MM.1S (cell line): ENCODE data around the gene STK32C.

ENCODE experiments used
- DNase-seq: peaks from one replicate; pipeline ENCODE4 v3.0.0-alpha.2; 2015
- H2AFZ ChIP-seq: fragments of 300-600 bp; sonication (generic); 2 replicates; pipeline ENCODE4 v1.6.0; 2016; ENCODE audit warnings: antibody characterized with exemption, low read length
- H3F3A ChIP-seq: fragments of 300-600 bp; sonication (generic); 2 replicates; pipeline ENCODE4 v1.6.1; 2016; ENCODE audit warnings: mild to moderate bottlenecking, antibody characterized with exemption, low read length, moderate library complexity, mixed read lengths; ENCODE audit not compliant: insufficient read depth
- H3K27ac ChIP-seq: fragments of 300-600 bp; sonication (generic); 2 replicates; pipeline ENCODE4 v1.5.1; 2016; ENCODE audit warnings: mild to moderate bottlenecking, low read length
- H3K27me3 ChIP-seq: fragments of 300-600 bp; sonication (generic); replicated peaks from 2 replicates; pipeline ENCODE4 v1.6.0; 2016; ENCODE audit warnings: low read length; ENCODE audit not compliant: insufficient read depth
- H3K36me3 ChIP-seq: fragments of 300-600 bp; sonication (generic); replicated peaks from 2 replicates; pipeline ENCODE4 v1.6.1; 2016; ENCODE audit warnings: mild to moderate bottlenecking, low read length, mixed read lengths; ENCODE audit not compliant: insufficient read depth
- H3K4me1 ChIP-seq: fragments of 300-600 bp; sonication (generic); 2 replicates; pipeline ENCODE4 v1.6.1; 2016; ENCODE audit warnings: low read length, mixed read lengths
- H3K4me2 ChIP-seq: fragments of 300-600 bp; sonication (generic); 2 replicates; pipeline ENCODE4 v1.6.0; 2016; ENCODE audit warnings: low read depth, low read length
- H3K4me3 ChIP-seq: fragments of 300-600 bp; sonication (generic); 2 replicates; pipeline ENCODE4 v1.5.1; 2016; ENCODE audit warnings: low read length, mixed read lengths
- H3K79me2 ChIP-seq: fragments of 300-600 bp; sonication (generic); 2 replicates; pipeline ENCODE4 v1.6.1; 2016; ENCODE audit warnings: mixed run types, low read length, mixed read lengths
- H3K9ac ChIP-seq: fragments of 300-600 bp; sonication (generic); 2 replicates; pipeline ENCODE4 v1.6.1; 2016; ENCODE audit warnings: low read length, mixed read lengths
- H3K9me2 ChIP-seq: fragments of 300-600 bp; sonication (generic); replicated peaks from 2 replicates; pipeline ENCODE4 v1.6.1; 2016; ENCODE audit warnings: mild to moderate bottlenecking, low read length, mixed read lengths; ENCODE audit not compliant: insufficient read depth
- H3K9me3 ChIP-seq: fragments of 300-600 bp; sonication (generic); replicated peaks from 2 replicates; pipeline ENCODE4 v1.6.1; 2016; ENCODE audit warnings: mild to moderate bottlenecking, low read length, mixed read lengths; ENCODE audit not compliant: insufficient read depth
- H4K20me1 ChIP-seq: fragments of 300-600 bp; sonication (generic); 2 replicates; pipeline ENCODE4 v1.6.1; 2016; ENCODE audit warnings: mild to moderate bottlenecking, low read length, moderate library complexity, mixed read lengths; ENCODE audit not compliant: insufficient read depth
- CTCF ChIP-seq: fragments of 300-600 bp; sonication (generic); IDR thresholded peaks from 2 replicates; pipeline ENCODE4 v1.5.1; 2016; ENCODE audit warnings: antibody characterized with exemption, low read length, mixed read lengths
- EZH2 ChIP-seq: fragments of 300-600 bp; sonication (generic); optimal IDR thresholded peaks from 2 replicates; pipeline ENCODE3; 2017; ENCODE audit warnings: low read depth, mild to moderate bottlenecking, antibody characterized with exemption, low read length, mixed read lengths
- EZH2phosphoT487 ChIP-seq: fragments of 300-600 bp; sonication (generic); IDR thresholded peaks from 2 replicates; pipeline ENCODE4 v1.6.1; 2018; ENCODE audit warnings: antibody characterized with exemption, low read length

STK32C gene

GRCh38 chr10:132349766-132350165 is 42.0 kb upstream of the STK32C start:
- TF ChIP-seq EZH2phosphoT487 (no peak), EZH2 (no peak), CTCF (no peak)

GRCh38 chr10:132347931-132348267 is 40.1 kb upstream of the STK32C start:
- DNase-seq: no peak
- Histone ChIP-seq H3K79me2 (no peaks in the 10 kb centered on the region), H3K9me3 (no peaks in the 10 kb centered on the region), H2AFZ (no peak overlapping the region), H3K4me2 (no peak overlapping the region), H3K9me2 (no peaks in the 10 kb centered on the region), H3K4me1 (no peaks in the 10 kb centered on the region), H3K4me3 (no peak overlapping the region), H3K27me3 (no peaks in the 10 kb centered on the region), H3K36me3 (no peaks in the 10 kb centered on the region), H4K20me1 (no peaks in the 10 kb centered on the region), H3F3A (no peaks in the 10 kb centered on the region), H3K27ac (no peak overlapping the region), H3K9ac (no peak overlapping the region)
- TF ChIP-seq EZH2phosphoT487 (no peak), EZH2 (no peak), CTCF (no peak)

More at GRCh38 chr10:132349766-132350165, 42.0 kb upstream of the STK32C start:
- H3K9ac ChIP-seq: no peak overlapping the region
- H3K36me3 ChIP-seq: no peaks in the 10 kb centered on the region
- no peaks in the 10 kb centered on the region for H3K9me2 ChIP-seq
- DNase-seq: no peak
- no peaks in the 10 kb centered on the region for H3F3A ChIP-seq
- H3K79me2 ChIP-seq: no peaks in the 10 kb centered on the region
- no peaks in the 10 kb centered on the region for H3K27me3 ChIP-seq
- H2AFZ ChIP-seq: no peak overlapping the region
- H3K4me3 ChIP-seq: no peak overlapping the region
- no peak overlapping the region for H3K27ac ChIP-seq
- H3K4me2 ChIP-seq: no peak overlapping the region
- no peaks in the 10 kb centered on the region for H4K20me1 ChIP-seq
- H3K9me3 ChIP-seq: no peaks in the 10 kb centered on the region
- no peaks in the 10 kb centered on the region for H3K4me1 ChIP-seq

- Histone ChIP-seq H3F3A (no peaks in the 10 kb centered on the region), H3K9me2 (no peaks in the 10 kb centered on the region), H3K4me1 (no peaks in the 10 kb centered on the region), H3K9ac (no peak overlapping the region), H3K4me2 (no peak overlapping the region), H2AFZ (no peak overlapping the region), H3K27me3 (no peaks in the 10 kb centered on the region), H3K4me3 (no peak overlapping the region), H3K9me3 (no peaks in the 10 kb centered on the region), H4K20me1 (no peaks in the 10 kb centered on the region), H3K36me3 (no peaks in the 10 kb centered on the region), H3K79me2 (no peaks in the 10 kb centered on the region), H3K27ac (no peak overlapping the region)
- TF ChIP-seq EZH2phosphoT487: no peak
- no peak for TF ChIP-seq CTCF
- no peak for TF ChIP-seq EZH2
- no peak for DNase-seq
These were observed 39.6 kb upstream of the STK32C start for GRCh38 chr10:132347211-132347930.
